ENCODE data around the gene VILL. TPM values are rescaled to one million over a fixed set of nuclear protein-coding genes. Genes with fewer than 3 reads are reported as not detected.

VILL gene
- total RNA-seq, 4 donors from 2014 or later: 112 to 214 (median 172) TPM

GRCh38 chr3:38017445-38018295 is 27.1 kb downstream of the VILL start:
- no peaks in the 10 kb centered on the region for H3K9me3 ChIP-seq
- no peak overlapping the region for H3K27ac ChIP-seq
- H3K4me1 ChIP-seq: peaks cover 0 to 44% (median 19%) of the 10 kb centered on the region in 4 donors
- in situ Hi-C loops (cut with MboI; ENCODE audit: low pct_ligation_motif_present in 1 of 4, low pct_unique_long_range_greater_than_20kb in 1 of 4, low sequenced_read_pairs in 3 of 4): no loop called here
- 69% methylated on average over 9 of the region's 9 CpGs; no CpG with 5 or more reads in 1 of the 2 donors for WGBS, 2 donors (ENCODE audit: low coverage in 1 of 2)
- TF ChIP-seq CTCF (IDR thresholded peaks at IDR 0.05) (no peak), POLR2AphosphoS5 (IDR thresholded peaks at IDR 0.05) (no peak), POLR2A (IDR thresholded peaks at IDR 0.05) (no peak), EP300 (IDR thresholded peaks at IDR 0.05; ENCODE audit: low read depth) (no peak)
- peaks cover 0 to 27% (median 4%) of the 10 kb centered on the region in 4 donors for H3K36me3 ChIP-seq
- intact Hi-C loops (cut with DNase I; ENCODE audit: low total_unique reads): no loop called here
- no peak for DNase-seq
- no peaks in the 10 kb centered on the region for H3K27me3 ChIP-seq
- no peak overlapping the region for H3K4me3 ChIP-seq

GRCh38 chr3:38018296-38019266 is 28.0 kb downstream of the VILL start:
- Histone ChIP-seq H3K27me3 (no peaks in the 10 kb centered on the region), H3K27ac (no peak overlapping the region), H3K4me1 (peaks cover 2 to 43% (median 17%) of the 10 kb centered on the region in 4 donors), H3K36me3 (peaks cover 0 to 27% (median 4%) of the 10 kb centered on the region in 4 donors), H3K9me3 (no peaks in the 10 kb centered on the region), H3K4me3 (no peak overlapping the region)
- intact Hi-C loops (cut with DNase I; ENCODE audit: low total_unique reads): no loop called here
- DNase-seq: peak; percentile 7
- WGBS, 2 donors (ENCODE audit: low coverage in 1 of 2): 88 to 93% methylated on average over 2 to 11 of the region's 13 CpGs
- in situ Hi-C loops (cut with MboI; ENCODE audit: low pct_ligation_motif_present in 1 of 4, low pct_unique_long_range_greater_than_20kb in 1 of 4, low sequenced_read_pairs in 3 of 4): no loop called here
- TF ChIP-seq EP300 (IDR thresholded peaks at IDR 0.05; ENCODE audit: low read depth) (no peak), POLR2AphosphoS5 (IDR thresholded peaks at IDR 0.05) (no peak), POLR2A (IDR thresholded peaks at IDR 0.05) (no peak), CTCF (IDR thresholded peaks at IDR 0.05) (no peak)

- no peak for TF ChIP-seq CTCF (IDR thresholded peaks at IDR 0.05)
- no peak for TF ChIP-seq EP300 (IDR thresholded peaks at IDR 0.05; ENCODE audit: low read depth)
- no peak for TF ChIP-seq POLR2A (IDR thresholded peaks at IDR 0.05)
- no peak for TF ChIP-seq POLR2AphosphoS5 (IDR thresholded peaks at IDR 0.05)
- no peak overlapping the region for H3K4me3 ChIP-seq
- no peaks in the 10 kb centered on the region for H3K9me3 ChIP-seq
- intact Hi-C loops (cut with DNase I; ENCODE audit: low total_unique reads) (no loop called here), in situ Hi-C loops (cut with MboI; ENCODE audit: low pct_ligation_motif_present in 1 of 4, low pct_unique_long_range_greater_than_20kb in 1 of 4, low sequenced_read_pairs in 3 of 4) (no loop called here)
- no peak overlapping the region for H3K27ac ChIP-seq
- H3K4me1 ChIP-seq: peaks cover 0 to 32% (median 13%) of the 10 kb centered on the region in 4 donors
- peak; percentile 27 for DNase-seq
- peaks cover 0 to 27% (median 4%) of the 10 kb centered on the region in 4 donors for H3K36me3 ChIP-seq
- WGBS, 2 donors (ENCODE audit: low coverage in 1 of 2): 71 to 80% methylated on average over 3 to 10 of the region's 10 CpGs
- no peaks in the 10 kb centered on the region for H3K27me3 ChIP-seq
Observed at GRCh38 chr3:38019658-38020341, 29.2 kb downstream of the VILL start.
